Endodermal cell (in vitro differentiated cells): ENCODE data around the gene C9orf50. TPM values are rescaled to one million over a fixed set of nuclear protein-coding genes. Genes with fewer than 3 reads are reported as not detected.

ENCODE experiments used
- DNase-seq: peaks from one replicate; pipeline ENCODE4 v3.0.0-alpha.2; 2017
- H3K27ac ChIP-seq: 2 replicates; pipeline ENCODE4 v1.5.1; 2013; ENCODE audit warnings: mild to moderate bottlenecking, low read depth, low read length, moderate library complexity
- H3K27me3 ChIP-seq: 2 replicates; pipeline ENCODE4 v1.6.1; 2013; ENCODE audit warnings: mild to moderate bottlenecking, low read length, moderate library complexity; ENCODE audit not compliant: insufficient read depth, control insufficient read depth, poor library complexity, severe bottlenecking
- H3K36me3 ChIP-seq: 2 replicates; pipeline ENCODE4 v1.7.0; 2013; ENCODE audit warnings: mild to moderate bottlenecking, low read length, moderate library complexity; ENCODE audit not compliant: control insufficient read depth, insufficient read depth
- H3K4me1 ChIP-seq: one replicate; pipeline ENCODE4 v1.7.0; 2013; ENCODE audit warnings: low read length; ENCODE audit not compliant: control insufficient read depth, insufficient read depth
- H3K4me3 ChIP-seq: 2 replicates; pipeline ENCODE4 v1.5.1; 2013; ENCODE audit warnings: mild to moderate bottlenecking, low read length, moderate library complexity
- H3K9ac ChIP-seq: 2 replicates; pipeline ENCODE4 v1.6.1; 2013; ENCODE audit warnings: mild to moderate bottlenecking, low read length, moderate library complexity; ENCODE audit not compliant: poor library complexity, severe bottlenecking; ENCODE audit errors: extremely low read depth
- H3K9me3 ChIP-seq: 2 replicates; pipeline ENCODE4 v1.6.1; 2013; ENCODE audit warnings: mild to moderate bottlenecking, low read length, moderate library complexity; ENCODE audit not compliant: control insufficient read depth
- H3K27ac Mint-ChIP-seq: 2 replicates; pipeline ENCODE4 v1.8.0; 2020; ENCODE audit warnings: mixed read lengths
- H3K27me3 Mint-ChIP-seq: 2 replicates; pipeline ENCODE4 v1.8.0; 2021; ENCODE audit warnings: mild to moderate bottlenecking, mixed read lengths; ENCODE audit not compliant: insufficient read depth
- H3K36me3 Mint-ChIP-seq: 2 replicates; pipeline ENCODE4 v1.8.0; 2020; ENCODE audit warnings: low read depth, mixed read lengths
- H3K4me1 Mint-ChIP-seq: 2 replicates; pipeline ENCODE4 v1.8.0; 2020; ENCODE audit warnings: mixed read lengths
- H3K4me3 Mint-ChIP-seq: 2 replicates; pipeline ENCODE4 v1.8.0; 2020; ENCODE audit warnings: mild to moderate bottlenecking, moderate library complexity, mixed read lengths
- H3K9me3 Mint-ChIP-seq: 2 replicates; pipeline ENCODE4 v1.8.0; 2020; ENCODE audit warnings: mild to moderate bottlenecking, mixed read lengths
- WGBS, 2 experiments: methylation state at CpG; one replicate each; pipeline versions ENCODE4 v1.1.5 to v1.1.7; 2013; ENCODE audit warnings: missing lambda C conversion rate in 2 of 2, mixed read lengths in 1 of 2; ENCODE audit not compliant: insufficient coverage in 1 of 2, insufficient read length in 1 of 2; 5-methylcytosine and 5-hydroxymethylcytosine counted together
- total RNA-seq, 2 donors: library from RNA; stranded (reverse); fragmentation: NEBNext Ultra II Directional in 1 of 2; extraction: Animal tissue kit (Norgen Biotek cat#: 25700) in 1 of 2; gene quantifications; 2 replicates in 1 of 2; 3 replicates in 1 of 2; pipeline ENCODE4 v1.2.1, GENCODE V29; 2021
- TF ChIP-seq, protein P1 (sequence below): fragments of 200-600 bp; sonication (generic); conservative IDR thresholded peaks from 2 replicates; pipeline ENCODE4 v1.5.0; 2021; ENCODE audit warnings: antibody characterized with exemption, mild to moderate bottlenecking

The C9orf50 gene
- total RNA-seq, 2 donors from 2014 or later, result not detected

DNA sequence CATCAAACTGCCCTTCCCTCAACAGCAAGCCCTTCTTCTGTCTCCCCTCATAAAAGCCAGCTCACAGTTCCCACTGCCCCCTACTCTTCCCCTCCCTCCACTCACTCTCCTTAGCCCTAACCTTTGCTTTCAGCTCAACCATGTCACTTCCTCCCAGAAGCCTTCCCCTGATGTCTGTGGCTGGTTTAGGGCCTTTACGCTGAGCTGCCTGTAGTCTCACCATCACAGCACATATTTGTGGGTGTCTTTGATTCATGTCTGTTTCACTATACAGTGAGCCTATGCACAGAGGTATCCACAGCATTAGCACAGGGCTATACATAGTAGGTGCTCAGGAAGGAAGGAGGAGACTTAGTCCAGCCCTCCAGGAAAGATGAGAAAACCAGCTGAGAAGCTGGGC is 34.7 kb downstream of the C9orf50 start:
- DNase-seq, result no peak
- H3K36me3 ChIP-seq, result no peaks in the 10 kb centered on the region
- Mint-ChIP-seq H3K4me1 (peaks cover 15% of the 10 kb centered on the region), H3K9me3 (no peaks in the 10 kb centered on the region), H3K27me3 (peaks cover 24% of the 10 kb centered on the region), H3K4me3 (no peak overlapping the region), H3K27ac (no peak overlapping the region), H3K36me3 (no peaks in the 10 kb centered on the region)
- no peaks in the 10 kb centered on the region for H3K4me1 ChIP-seq
- H3K27ac ChIP-seq, result no peak overlapping the region
- TF ChIP-seq, protein P1, sequence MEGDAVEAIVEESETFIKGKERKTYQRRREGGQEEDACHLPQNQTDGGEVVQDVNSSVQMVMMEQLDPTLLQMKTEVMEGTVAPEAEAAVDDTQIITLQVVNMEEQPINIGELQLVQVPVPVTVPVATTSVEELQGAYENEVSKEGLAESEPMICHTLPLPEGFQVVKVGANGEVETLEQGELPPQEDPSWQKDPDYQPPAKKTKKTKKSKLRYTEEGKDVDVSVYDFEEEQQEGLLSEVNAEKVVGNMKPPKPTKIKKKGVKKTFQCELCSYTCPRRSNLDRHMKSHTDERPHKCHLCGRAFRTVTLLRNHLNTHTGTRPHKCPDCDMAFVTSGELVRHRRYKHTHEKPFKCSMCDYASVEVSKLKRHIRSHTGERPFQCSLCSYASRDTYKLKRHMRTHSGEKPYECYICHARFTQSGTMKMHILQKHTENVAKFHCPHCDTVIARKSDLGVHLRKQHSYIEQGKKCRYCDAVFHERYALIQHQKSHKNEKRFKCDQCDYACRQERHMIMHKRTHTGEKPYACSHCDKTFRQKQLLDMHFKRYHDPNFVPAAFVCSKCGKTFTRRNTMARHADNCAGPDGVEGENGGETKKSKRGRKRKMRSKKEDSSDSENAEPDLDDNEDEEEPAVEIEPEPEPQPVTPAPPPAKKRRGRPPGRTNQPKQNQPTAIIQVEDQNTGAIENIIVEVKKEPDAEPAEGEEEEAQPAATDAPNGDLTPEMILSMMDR, result no peak
- H3K9ac ChIP-seq, result no peak overlapping the region
- 100% methylated on average over 1 of the region's 1 CpG for WGBS, 2 experiments
- no peaks in the 10 kb centered on the region for H3K9me3 ChIP-seq
- H3K27me3 ChIP-seq, result no peaks in the 10 kb centered on the region
- no peak overlapping the region for H3K4me3 ChIP-seq

- Mint-ChIP-seq H3K9me3 (no peaks in the 10 kb centered on the region), H3K4me1 (peaks cover 15% of the 10 kb centered on the region), H3K4me3 (no peak overlapping the region), H3K27me3 (peaks cover 19% of the 10 kb centered on the region), H3K36me3 (no peaks in the 10 kb centered on the region), H3K27ac (no peak overlapping the region)
- H3K36me3 ChIP-seq, result no peaks in the 10 kb centered on the region
- H3K4me3 ChIP-seq, result no peak overlapping the region
- H3K9me3 ChIP-seq, result no peaks in the 10 kb centered on the region
- H3K9ac ChIP-seq, result no peak overlapping the region
- no peak for DNase-seq
- H3K27ac ChIP-seq, result no peak overlapping the region
- H3K27me3 ChIP-seq, result no peaks in the 10 kb centered on the region
- no peaks in the 10 kb centered on the region for H3K4me1 ChIP-seq
- TF ChIP-seq, protein P1, result no peak
- 88% methylated on average over 1 of the region's 1 CpG; no CpG with 5 or more reads in 1 of the 2 experiments for WGBS, 2 experiments
Observed at GRCh38 chr9:129585352-129585751, 35.5 kb downstream of the C9orf50 start.

GRCh38 chr9:129584136-129584535 is 36.8 kb downstream of the C9orf50 start:
- no peaks in the 10 kb centered on the region for H3K9me3 Mint-ChIP-seq
- H3K27ac Mint-ChIP-seq, result peak overlapping the region; percentile 31
- peaks cover 15% of the 10 kb centered on the region for H3K27me3 Mint-ChIP-seq
- TF ChIP-seq, protein P1, result peak; percentile 40
- Histone ChIP-seq H3K36me3 (no peaks in the 10 kb centered on the region), H3K9ac (no peak overlapping the region), H3K4me1 (no peaks in the 10 kb centered on the region), H3K9me3 (no peaks in the 10 kb centered on the region), H3K4me3 (no peak overlapping the region), H3K27me3 (no peaks in the 10 kb centered on the region), H3K27ac (no peak overlapping the region)
- H3K4me3 Mint-ChIP-seq, result no peak overlapping the region
- peaks cover 11% of the 10 kb centered on the region for H3K4me1 Mint-ChIP-seq
- DNase-seq, result peak; percentile 90
- 67 to 86% methylated on average over 1 of the region's 1 CpG for WGBS, 2 experiments
- H3K36me3 Mint-ChIP-seq, result no peaks in the 10 kb centered on the region
